Measurements from ENCODE around the gene C1orf159. TPM values are rescaled to one million over a fixed set of nuclear protein-coding genes. Genes with fewer than 3 reads are reported as not detected.

The C1orf159 gene
- total and polyA plus RNA-seq, 10 of the 15 experiments (the other 5 are each of a cell fraction or from before 2014, with no cell fraction given), result 0.11 to 23.4 (median 8.0) TPM

DNA sequence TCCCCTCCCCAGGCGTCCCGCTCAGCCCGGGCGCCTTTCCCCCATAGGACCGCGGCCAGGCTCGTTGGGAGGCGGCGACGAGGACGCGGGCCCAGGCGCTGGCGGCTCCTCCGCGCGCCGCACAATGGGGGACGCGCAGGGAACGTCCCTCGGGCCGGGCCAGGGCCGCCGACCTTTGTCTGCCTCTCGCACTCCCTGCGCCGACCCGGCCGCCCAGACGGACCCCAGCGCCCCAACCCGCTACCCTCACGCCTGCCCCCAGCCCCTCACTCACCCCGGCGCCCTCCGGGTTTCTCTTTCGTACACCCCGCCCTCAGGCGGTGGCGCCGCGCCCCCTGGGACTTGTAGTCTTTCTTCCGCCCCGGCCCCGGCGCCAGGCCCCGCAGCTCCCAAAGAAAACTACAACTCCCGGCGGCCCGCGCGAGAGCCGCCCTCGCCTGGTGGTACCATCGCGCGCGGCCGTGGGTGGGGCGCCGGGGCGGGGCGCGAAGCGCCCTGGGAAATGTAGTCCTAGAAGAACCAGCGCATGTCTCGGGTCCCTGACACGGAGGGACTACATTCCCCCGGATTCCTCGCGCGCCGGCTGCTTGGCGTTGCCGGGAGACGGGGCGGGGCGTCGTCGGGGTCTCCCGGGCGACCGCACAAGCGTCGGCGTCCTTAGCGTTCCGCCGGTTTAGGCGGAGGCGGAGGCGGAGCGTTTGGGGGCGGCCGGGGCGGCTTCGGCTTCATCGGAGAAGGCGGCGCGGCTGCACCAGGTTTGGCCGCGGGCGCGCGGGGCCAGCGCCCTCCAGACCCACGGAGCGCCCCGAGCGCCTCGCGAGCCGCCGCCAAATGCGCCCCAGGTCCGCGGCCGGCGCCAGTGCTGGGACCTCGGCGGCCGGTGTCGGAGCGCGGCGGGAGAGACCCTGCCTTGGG lies at the start of gene C1orf159 (continued):
- TF ChIP-seq, protein P1, sequence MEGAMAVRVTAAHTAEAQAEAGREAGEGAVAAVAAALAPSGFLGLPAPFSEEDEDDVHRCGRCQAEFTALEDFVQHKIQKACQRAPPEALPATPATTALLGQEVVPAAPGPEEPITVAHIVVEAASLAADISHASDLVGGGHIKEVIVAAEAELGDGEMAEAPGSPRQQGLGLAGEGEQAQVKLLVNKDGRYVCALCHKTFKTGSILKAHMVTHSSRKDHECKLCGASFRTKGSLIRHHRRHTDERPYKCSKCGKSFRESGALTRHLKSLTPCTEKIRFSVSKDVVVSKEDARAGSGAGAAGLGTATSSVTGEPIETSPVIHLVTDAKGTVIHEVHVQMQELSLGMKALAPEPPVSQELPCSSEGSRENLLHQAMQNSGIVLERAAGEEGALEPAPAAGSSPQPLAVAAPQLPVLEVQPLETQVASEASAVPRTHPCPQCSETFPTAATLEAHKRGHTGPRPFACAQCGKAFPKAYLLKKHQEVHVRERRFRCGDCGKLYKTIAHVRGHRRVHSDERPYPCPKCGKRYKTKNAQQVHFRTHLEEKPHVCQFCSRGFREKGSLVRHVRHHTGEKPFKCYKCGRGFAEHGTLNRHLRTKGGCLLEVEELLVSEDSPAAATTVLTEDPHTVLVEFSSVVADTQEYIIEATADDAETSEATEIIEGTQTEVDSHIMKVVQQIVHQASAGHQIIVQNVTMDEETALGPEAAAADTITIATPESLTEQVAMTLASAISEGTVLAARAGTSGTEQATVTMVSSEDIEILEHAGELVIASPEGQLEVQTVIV (IDR thresholded peaks at IDR 0.05; ENCODE audit: borderline replicate concordance, partially characterized antibody), result peak; percentile 79
- peak in 1 of 2 experiments; percentile 36; a peak in 1 of 4 replicates for TF ChIP-seq BHLHE40 (IDR thresholded peaks at IDR 0.05; ENCODE audit: borderline replicate concordance in 1 of 2, low read depth in 2 of 2, low read length in 1 of 2)
- TF ChIP-seq SMAD1 (IDR thresholded peaks at IDR 0.05; ENCODE audit: low read depth, partially characterized antibody), result no peak
- no peak for TF ChIP-seq NBN (IDR thresholded peaks at IDR 0.05)
- TF ChIP-seq IKZF1 (conservative IDR thresholded peaks at IDR 0.05), result peak; percentile 100
- no peak for TF ChIP-seq POLR2AphosphoS5 (IDR thresholded peaks at IDR 0.05; ENCODE audit: low read length)
- TF ChIP-seq, protein P2, sequence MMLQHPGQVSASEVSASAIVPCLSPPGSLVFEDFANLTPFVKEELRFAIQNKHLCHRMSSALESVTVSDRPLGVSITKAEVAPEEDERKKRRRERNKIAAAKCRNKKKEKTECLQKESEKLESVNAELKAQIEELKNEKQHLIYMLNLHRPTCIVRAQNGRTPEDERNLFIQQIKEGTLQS (IDR thresholded peaks at IDR 0.05; ENCODE audit: borderline replicate concordance, extremely low read depth, low read depth, low read length), result 0 out of 2 replicates have a peak, but pooled peaks have one; percentile 32
- no peak for TF ChIP-seq ZNF217 (IDR thresholded peaks at IDR 0.05)
- TF ChIP-seq BCL11A (IDR thresholded peaks at IDR 0.05; ENCODE audit: low read depth, low read length), result no peak
- no peak for TF ChIP-seq SUZ12 (IDR thresholded peaks at IDR 0.05; ENCODE audit: unreplicated experiment)
- TF ChIP-seq PAX8 (IDR thresholded peaks at IDR 0.05), result no peak
- peak; percentile 86; the same call in 1 of the 2 replicates for TF ChIP-seq YY1 (IDR thresholded peaks at IDR 0.05; ENCODE audit: low read depth, low read length)
- TF ChIP-seq CHD2 (IDR thresholded peaks at IDR 0.05; ENCODE audit: borderline replicate concordance, low read depth, low read length), result peak; percentile 86
- no peak for TF ChIP-seq PAX5 (IDR thresholded peaks at IDR 0.05; ENCODE audit: borderline replicate concordance, low read depth, low read length)
- peak; percentile 97 for TF ChIP-seq SIN3A (IDR thresholded peaks at IDR 0.05; ENCODE audit: low read depth, low read length)
- no peak for TF ChIP-seq ZNF24 (IDR thresholded peaks at IDR 0.05)
- TF ChIP-seq NFIC (IDR thresholded peaks at IDR 0.05; ENCODE audit: low read depth, low read length), result no peak
- TF ChIP-seq NFYA (IDR thresholded peaks at IDR 0.05; ENCODE audit: borderline replicate concordance, low read depth, low read length), result no peak
- TF ChIP-seq MTA2 (IDR thresholded peaks at IDR 0.05; ENCODE audit: low read depth), result no peak
- TF ChIP-seq BMI1 (IDR thresholded peaks at IDR 0.05; ENCODE audit: borderline replicate concordance), result peak; percentile 97
- no peak for TF ChIP-seq HDAC2 (IDR thresholded peaks at IDR 0.05)
- TF ChIP-seq, protein P3, sequence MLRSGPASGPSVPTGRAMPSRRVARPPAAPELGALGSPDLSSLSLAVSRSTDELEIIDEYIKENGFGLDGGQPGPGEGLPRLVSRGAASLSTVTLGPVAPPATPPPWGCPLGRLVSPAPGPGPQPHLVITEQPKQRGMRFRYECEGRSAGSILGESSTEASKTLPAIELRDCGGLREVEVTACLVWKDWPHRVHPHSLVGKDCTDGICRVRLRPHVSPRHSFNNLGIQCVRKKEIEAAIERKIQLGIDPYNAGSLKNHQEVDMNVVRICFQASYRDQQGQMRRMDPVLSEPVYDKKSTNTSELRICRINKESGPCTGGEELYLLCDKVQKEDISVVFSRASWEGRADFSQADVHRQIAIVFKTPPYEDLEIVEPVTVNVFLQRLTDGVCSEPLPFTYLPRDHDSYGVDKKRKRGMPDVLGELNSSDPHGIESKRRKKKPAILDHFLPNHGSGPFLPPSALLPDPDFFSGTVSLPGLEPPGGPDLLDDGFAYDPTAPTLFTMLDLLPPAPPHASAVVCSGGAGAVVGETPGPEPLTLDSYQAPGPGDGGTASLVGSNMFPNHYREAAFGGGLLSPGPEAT (IDR thresholded peaks at IDR 0.05; ENCODE audit: low read depth), result no peak
- 0 out of 4 replicates have a peak, but pooled peaks of 1 of the 2 experiments have one; percentile 8 for TF ChIP-seq SRF (IDR thresholded peaks at IDR 0.05; ENCODE audit: low read depth in 2 of 2, low read length in 2 of 2)
- no peak for TF ChIP-seq KDM1A (IDR thresholded peaks at IDR 0.05; ENCODE audit: borderline replicate concordance)
- TF ChIP-seq BACH1 (IDR thresholded peaks at IDR 0.05; ENCODE audit: borderline replicate concordance), result peak; percentile 41; the same call in 1 of the 2 replicates
- TF ChIP-seq RCOR1 (conservative IDR thresholded peaks at IDR 0.05; ENCODE audit: low read depth, low read length), result peak; percentile 82; the same call in 1 of the 2 replicates
- TF ChIP-seq KLF5 (IDR thresholded peaks at IDR 0.05; ENCODE audit: partially characterized antibody), result peak; percentile 78

All from GM12878 (cell line).